ENCODE data around the gene COL9A3. TPM values are rescaled to one million over a fixed set of nuclear protein-coding genes. Genes with fewer than 3 reads are reported as not detected.

Gene COL9A3
- total RNA-seq, 4 donors from 2014 or later: 2.2 to 2.3 TPM; not detected in 2

- Histone ChIP-seq H3K27ac (peak overlapping the region in 1 of 4 donors; percentile 25), H3K36me3 (no peaks in the 10 kb centered on the region), H3K9me3 (no peaks in the 10 kb centered on the region), H3K4me3 (no peak overlapping the region), H3K4me1 (peaks cover 41 to 62% (median 57%) of the 10 kb centered on the region in 3 donors), H3K27me3 (peaks cover 10 to 71% (median 24%) of the 10 kb centered on the region in 4 donors)
- no peak for DNase-seq
- WGBS, 2 donors: 62% methylated on average over 3 of the region's 23 CpGs; no CpG with 5 or more reads in 1 of the 2 donors
- intact Hi-C loops (cut with DNase I): no loop called here
- TF ChIP-seq POLR2A (IDR thresholded peaks at IDR 0.05): no peak
- TF ChIP-seq, protein P1, sequence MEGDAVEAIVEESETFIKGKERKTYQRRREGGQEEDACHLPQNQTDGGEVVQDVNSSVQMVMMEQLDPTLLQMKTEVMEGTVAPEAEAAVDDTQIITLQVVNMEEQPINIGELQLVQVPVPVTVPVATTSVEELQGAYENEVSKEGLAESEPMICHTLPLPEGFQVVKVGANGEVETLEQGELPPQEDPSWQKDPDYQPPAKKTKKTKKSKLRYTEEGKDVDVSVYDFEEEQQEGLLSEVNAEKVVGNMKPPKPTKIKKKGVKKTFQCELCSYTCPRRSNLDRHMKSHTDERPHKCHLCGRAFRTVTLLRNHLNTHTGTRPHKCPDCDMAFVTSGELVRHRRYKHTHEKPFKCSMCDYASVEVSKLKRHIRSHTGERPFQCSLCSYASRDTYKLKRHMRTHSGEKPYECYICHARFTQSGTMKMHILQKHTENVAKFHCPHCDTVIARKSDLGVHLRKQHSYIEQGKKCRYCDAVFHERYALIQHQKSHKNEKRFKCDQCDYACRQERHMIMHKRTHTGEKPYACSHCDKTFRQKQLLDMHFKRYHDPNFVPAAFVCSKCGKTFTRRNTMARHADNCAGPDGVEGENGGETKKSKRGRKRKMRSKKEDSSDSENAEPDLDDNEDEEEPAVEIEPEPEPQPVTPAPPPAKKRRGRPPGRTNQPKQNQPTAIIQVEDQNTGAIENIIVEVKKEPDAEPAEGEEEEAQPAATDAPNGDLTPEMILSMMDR (IDR thresholded peaks at IDR 0.05): no peak
These were observed 3.5 kb downstream of the COL9A3 start for GRCh38 chr20:62820208-62820961.

GRCh38 chr20:62820962-62821725, 4.3 kb downstream of the COL9A3 start:
- H3K4me1 ChIP-seq: peaks cover 35 to 55% (median 49%) of the 10 kb centered on the region in 3 donors
- intact Hi-C loops (cut with DNase I): no loop called here
- WGBS, 2 donors: 64 to 80% methylated on average over 1 to 5 of the region's 19 CpGs

GRCh38 chr20:62821726-62822210, 4.9 kb downstream of the COL9A3 start:
- Histone ChIP-seq H3K9me3 (no peaks in the 10 kb centered on the region), H3K4me3 (no peak overlapping the region), H3K27ac (no peak overlapping the region), H3K4me1 (peaks cover 29 to 48% (median 44%) of the 10 kb centered on the region in 3 donors), H3K27me3 (peaks cover 0 to 66% (median 12%) of the 10 kb centered on the region in 4 donors), H3K36me3 (no peaks in the 10 kb centered on the region)
- TF ChIP-seq POLR2A (IDR thresholded peaks at IDR 0.05): no peak
- TF ChIP-seq, protein P1 (IDR thresholded peaks at IDR 0.05): no peak
- DNase-seq: no peak
- intact Hi-C loops (cut with DNase I): no loop called here
- 79 to 93% methylated on average over 2 to 6 of the region's 12 CpGs for WGBS, 2 donors

More at GRCh38 chr20:62820962-62821725, 4.3 kb downstream of the COL9A3 start:
- no peak for DNase-seq
- Histone ChIP-seq H3K27ac (no peak overlapping the region), H3K4me3 (no peak overlapping the region), H3K36me3 (no peaks in the 10 kb centered on the region), H3K27me3 (peaks cover 3 to 71% (median 18%) of the 10 kb centered on the region in 4 donors), H3K9me3 (no peaks in the 10 kb centered on the region)
- TF ChIP-seq, protein P1 (IDR thresholded peaks at IDR 0.05): no peak
- no peak for TF ChIP-seq POLR2A (IDR thresholded peaks at IDR 0.05)

DNA sequence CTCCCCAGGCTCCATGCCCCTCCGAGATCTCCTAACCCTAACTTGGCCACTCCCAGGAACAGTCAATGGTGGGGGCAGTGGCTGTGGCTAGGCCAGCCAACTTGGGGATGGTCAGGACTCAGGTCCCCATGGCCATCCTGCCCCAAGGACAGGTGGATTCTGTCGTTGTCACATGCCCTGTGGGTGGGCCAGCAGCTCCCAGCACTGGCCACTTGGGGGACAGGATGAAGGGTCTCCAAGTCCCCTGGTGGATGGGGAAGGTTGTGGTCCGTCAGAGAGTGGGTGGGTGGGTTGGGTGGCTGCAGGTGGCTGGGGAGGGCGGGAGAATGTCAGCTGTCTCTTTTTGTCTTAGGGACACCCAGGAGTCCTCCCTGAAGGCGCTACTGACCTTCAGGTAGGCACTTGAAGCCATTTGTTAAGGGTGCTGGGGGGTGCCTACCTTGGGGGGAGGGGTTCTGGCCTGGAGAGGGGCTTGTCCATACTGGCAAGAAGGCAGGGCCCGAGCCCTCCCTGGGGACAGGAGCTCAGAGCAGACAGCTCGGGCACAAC, 5.5 kb downstream of the COL9A3 start:
- Histone ChIP-seq H3K27me3 (peaks cover 0 to 61% (median 10%) of the 10 kb centered on the region in 4 donors), H3K36me3 (no peaks in the 10 kb centered on the region), H3K4me1 (peaks cover 23 to 43% (median 43%) of the 10 kb centered on the region in 3 donors), H3K4me3 (no peak overlapping the region), H3K27ac (no peak overlapping the region), H3K9me3 (no peaks in the 10 kb centered on the region)
- DNase-seq: no peak
- intact Hi-C loops (cut with DNase I): no loop called here
- WGBS, 2 donors: 20 to 36% methylated on average over 1 to 2 of the region's 7 CpGs
- TF ChIP-seq, protein P1 (IDR thresholded peaks at IDR 0.05): no peak
- TF ChIP-seq POLR2A (IDR thresholded peaks at IDR 0.05): no peak
